Mesothelial cell of epicardium (in vitro differentiated cells): ENCODE data around the gene KRTAP10-8. TPM values are rescaled to one million over a fixed set of nuclear protein-coding genes. Genes with fewer than 3 reads are reported as not detected.
"Not testable (repeated sequence)": the region's sequence is repeated elsewhere in the genome, so short reads cannot be mapped to it uniquely, and the experiment has no call there.

ENCODE experiments used
- DNase-seq, 2 experiments: peaks; one replicate each; pipeline ENCODE4 v3.0.0; 2021; ENCODE audit warnings: low spot score in 2 of 2; ENCODE audit not compliant: unreplicated experiment in 2 of 2
- H3K27ac Mint-ChIP-seq: 2 replicates; pipeline ENCODE4 v1.8.0; 2021; ENCODE audit warnings: mixed read lengths
- H3K27me3 Mint-ChIP-seq: 2 replicates; pipeline ENCODE4 v1.8.0; 2021; ENCODE audit warnings: low read depth, mixed read lengths
- H3K36me3 Mint-ChIP-seq: 2 replicates; pipeline ENCODE4 v1.8.0; 2021; ENCODE audit warnings: mixed read lengths
- H3K4me1 Mint-ChIP-seq: 2 replicates; pipeline ENCODE4 v1.8.0; 2021; ENCODE audit warnings: mixed read lengths
- H3K4me3 Mint-ChIP-seq: 2 replicates; pipeline ENCODE4 v1.8.0; 2021; ENCODE audit warnings: mild to moderate bottlenecking, moderate library complexity, mixed read lengths
- H3K9me3 Mint-ChIP-seq: 2 replicates; pipeline ENCODE4 v1.8.0; 2021; ENCODE audit warnings: mixed read lengths
- total RNA-seq: library from RNA; stranded (reverse); gene quantifications from 3 replicates; pipeline ENCODE4 v1.2.1, GENCODE V29; 2021
- TF ChIP-seq, protein P1 (sequence below): fragments of 200-600 bp; sonication (generic); IDR thresholded peaks from one replicate; pipeline ENCODE4 v1.5.0; 2021; ENCODE audit warnings: antibody characterized with exemption; ENCODE audit not compliant: unreplicated experiment

KRTAP10-8 gene
- total RNA-seq, 1 donor from 2014 or later, result not detected

DNA sequence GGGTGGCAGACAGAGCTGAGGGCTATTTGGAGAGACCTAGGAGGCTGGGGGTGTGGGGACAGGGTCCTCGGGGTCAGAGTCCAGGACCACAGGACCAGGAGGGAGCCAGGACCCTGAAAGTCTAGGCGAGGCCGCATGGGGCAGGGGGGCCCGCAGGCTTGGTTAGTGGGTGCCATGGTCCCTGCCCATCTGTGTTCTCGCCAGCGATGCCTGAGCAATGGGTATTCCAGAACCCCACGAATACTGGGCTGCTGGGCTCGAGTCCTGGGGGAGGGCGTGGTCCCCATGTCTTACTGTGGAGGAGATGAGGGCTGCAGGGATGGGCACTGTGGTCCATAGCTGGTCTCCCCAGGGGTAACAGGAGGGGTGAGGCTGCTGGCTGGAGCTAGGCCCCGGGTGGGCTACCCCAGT, 21.6 kb upstream of the KRTAP10-8 start:
- no peaks in the 10 kb centered on the region for H3K36me3 Mint-ChIP-seq
- H3K4me1 Mint-ChIP-seq, result peaks cover 15% of the 10 kb centered on the region
- H3K27ac Mint-ChIP-seq, result no peak overlapping the region
- H3K9me3 Mint-ChIP-seq, result peaks cover 15% of the 10 kb centered on the region
- TF ChIP-seq, protein P1, sequence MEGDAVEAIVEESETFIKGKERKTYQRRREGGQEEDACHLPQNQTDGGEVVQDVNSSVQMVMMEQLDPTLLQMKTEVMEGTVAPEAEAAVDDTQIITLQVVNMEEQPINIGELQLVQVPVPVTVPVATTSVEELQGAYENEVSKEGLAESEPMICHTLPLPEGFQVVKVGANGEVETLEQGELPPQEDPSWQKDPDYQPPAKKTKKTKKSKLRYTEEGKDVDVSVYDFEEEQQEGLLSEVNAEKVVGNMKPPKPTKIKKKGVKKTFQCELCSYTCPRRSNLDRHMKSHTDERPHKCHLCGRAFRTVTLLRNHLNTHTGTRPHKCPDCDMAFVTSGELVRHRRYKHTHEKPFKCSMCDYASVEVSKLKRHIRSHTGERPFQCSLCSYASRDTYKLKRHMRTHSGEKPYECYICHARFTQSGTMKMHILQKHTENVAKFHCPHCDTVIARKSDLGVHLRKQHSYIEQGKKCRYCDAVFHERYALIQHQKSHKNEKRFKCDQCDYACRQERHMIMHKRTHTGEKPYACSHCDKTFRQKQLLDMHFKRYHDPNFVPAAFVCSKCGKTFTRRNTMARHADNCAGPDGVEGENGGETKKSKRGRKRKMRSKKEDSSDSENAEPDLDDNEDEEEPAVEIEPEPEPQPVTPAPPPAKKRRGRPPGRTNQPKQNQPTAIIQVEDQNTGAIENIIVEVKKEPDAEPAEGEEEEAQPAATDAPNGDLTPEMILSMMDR, result no peak
- DNase-seq, result peak in 1 of 2 experiments; percentile 34
- H3K27me3 Mint-ChIP-seq, result peaks cover 15% of the 10 kb centered on the region
- H3K4me3 Mint-ChIP-seq, result no peak overlapping the region

DNA sequence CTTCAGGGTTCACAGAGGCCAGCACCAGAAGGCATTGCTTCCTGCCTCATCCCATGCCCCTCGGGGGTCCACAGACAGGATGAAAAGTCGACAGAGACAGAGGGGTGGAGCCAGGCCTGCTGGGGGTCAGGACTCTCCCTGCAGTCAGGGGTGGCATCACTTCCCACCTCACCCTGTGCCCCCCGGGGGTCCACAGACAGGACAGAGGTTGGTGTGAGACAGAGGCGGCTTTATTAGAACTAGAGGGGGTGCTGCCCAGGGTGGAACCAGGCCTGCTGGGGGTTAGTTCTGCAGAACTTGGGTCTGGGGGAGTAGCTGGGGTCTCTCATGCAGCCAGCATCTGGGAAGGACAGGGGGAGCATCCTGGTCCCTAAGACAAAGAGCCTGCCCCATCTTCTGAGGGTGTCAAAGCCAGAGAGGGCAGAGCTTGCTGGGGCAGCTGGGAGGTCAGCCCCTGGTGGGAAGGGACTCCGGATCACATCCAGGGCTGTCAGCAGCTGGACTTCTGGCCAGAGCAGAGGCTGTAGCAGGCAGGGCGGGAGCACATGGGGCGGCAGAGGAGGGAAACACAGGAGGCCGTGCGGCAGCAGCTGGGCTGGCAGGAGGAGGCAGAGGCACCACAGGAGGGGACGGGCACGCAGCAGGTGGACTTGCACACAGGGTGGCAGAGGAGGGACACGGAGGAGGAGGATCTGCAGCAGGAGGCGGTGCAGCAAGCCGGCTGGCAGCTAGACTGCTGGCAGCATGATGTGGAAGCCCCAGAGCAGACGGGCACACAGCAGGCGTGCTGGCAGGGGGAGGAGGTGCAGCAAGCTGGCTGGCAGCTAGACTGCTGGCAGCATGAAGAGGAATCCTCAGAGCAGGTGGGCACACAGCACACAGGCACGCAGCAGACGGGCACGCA, 20.7 kb upstream of the KRTAP10-8 start:
- not testable (repeated sequence) for H3K36me3 Mint-ChIP-seq, H3K4me3 Mint-ChIP-seq, H3K27ac Mint-ChIP-seq
- Mint-ChIP-seq H3K27me3 (peaks cover 11% of the 10 kb centered on the region), H3K4me1 (peaks cover 15% of the 10 kb centered on the region), H3K9me3 (peaks cover 11% of the 10 kb centered on the region)
- DNase-seq, result peak in 1 of 2 experiments; percentile 34

DNA sequence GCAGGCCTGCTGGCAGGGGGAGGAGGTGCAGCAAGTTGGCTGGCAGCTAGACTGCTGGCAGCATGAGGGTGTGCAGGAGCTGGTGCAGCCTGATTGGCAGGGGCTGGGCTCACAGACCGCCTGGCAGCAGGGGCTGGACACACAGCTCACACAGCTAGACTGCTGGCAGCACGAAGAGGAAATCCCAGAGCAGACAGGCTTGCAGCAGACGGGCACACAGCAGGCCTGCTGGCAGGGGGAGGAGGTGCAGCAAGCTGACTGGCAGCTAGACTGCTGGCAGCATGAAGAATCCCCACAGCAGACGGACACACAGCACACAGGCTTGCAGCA, 20.1 kb upstream of the KRTAP10-8 start:
- H3K36me3 Mint-ChIP-seq, H3K27ac Mint-ChIP-seq, H3K9me3 Mint-ChIP-seq, H3K4me3 Mint-ChIP-seq, H3K27me3 Mint-ChIP-seq: not testable (repeated sequence)
- DNase-seq, result peak in 1 of 2 experiments; percentile 22
- H3K4me1 Mint-ChIP-seq, result peaks cover 15% of the 10 kb centered on the region

DNA sequence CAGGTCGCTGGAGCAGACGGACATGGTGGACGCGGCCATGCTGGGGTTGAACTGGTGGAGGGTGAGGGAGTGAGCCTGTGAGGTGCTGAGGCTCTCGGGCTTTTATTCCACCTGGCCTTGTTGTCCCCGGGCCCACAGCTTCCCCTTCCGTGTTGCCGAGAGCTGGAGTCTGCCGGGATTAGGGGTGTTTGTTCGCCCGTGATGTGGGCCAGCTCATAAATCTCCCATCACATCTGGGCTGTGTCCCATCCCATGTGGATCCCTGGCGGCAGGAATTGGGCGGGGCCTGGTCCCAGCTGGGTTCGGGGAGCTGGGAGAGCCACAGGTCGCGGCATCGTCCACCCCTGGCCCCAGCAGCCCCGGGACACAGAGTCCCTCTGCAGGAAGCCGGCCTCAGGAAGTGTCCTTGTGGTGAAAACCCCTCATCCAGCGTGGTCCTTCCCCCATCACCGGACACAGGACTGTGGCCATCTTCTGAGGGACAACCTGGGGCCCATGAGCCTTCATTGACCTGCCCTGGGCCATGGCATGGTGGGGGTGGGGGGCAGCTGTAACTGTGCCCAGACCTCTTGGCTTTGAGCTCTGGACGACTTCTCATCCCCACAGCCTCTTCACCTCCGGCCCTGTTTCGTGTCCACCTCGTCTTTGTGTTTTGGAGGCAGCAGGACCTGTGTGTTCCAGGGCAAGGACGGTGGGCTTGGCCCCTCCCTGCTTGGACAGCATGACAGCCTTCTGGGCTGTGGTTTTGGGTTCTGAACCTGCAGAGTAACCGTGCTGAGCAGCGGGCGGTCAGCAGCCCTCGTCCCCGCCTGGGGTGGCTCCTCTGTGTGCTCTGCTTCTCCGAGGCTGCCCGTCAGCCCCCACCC, 19.2 kb upstream of the KRTAP10-8 start, which contains the start of gene KRTAP10-6:
Gene KRTAP10-6, minus strand, starts transcription at position 60 of the 866 bp plus-strand sequence. Its CDS starts 21 bp downstream, at position 39.
- H3K27me3 Mint-ChIP-seq, result peaks cover 1% of the 10 kb centered on the region
- DNase-seq, result peak in 1 of 2 experiments; percentile 26
- no peak within 1 kb of the TSS for H3K4me3 Mint-ChIP-seq
- peaks cover 15% of the 10 kb centered on the region for H3K4me1 Mint-ChIP-seq
- H3K36me3 Mint-ChIP-seq, result no peaks in the 10 kb centered on the region
- TF ChIP-seq, protein P1, result no peak
- H3K9me3 Mint-ChIP-seq, result peaks cover under 1% of the 10 kb centered on the region
- H3K27ac Mint-ChIP-seq, result peak within 1 kb of the TSS; percentile 86

DNA sequence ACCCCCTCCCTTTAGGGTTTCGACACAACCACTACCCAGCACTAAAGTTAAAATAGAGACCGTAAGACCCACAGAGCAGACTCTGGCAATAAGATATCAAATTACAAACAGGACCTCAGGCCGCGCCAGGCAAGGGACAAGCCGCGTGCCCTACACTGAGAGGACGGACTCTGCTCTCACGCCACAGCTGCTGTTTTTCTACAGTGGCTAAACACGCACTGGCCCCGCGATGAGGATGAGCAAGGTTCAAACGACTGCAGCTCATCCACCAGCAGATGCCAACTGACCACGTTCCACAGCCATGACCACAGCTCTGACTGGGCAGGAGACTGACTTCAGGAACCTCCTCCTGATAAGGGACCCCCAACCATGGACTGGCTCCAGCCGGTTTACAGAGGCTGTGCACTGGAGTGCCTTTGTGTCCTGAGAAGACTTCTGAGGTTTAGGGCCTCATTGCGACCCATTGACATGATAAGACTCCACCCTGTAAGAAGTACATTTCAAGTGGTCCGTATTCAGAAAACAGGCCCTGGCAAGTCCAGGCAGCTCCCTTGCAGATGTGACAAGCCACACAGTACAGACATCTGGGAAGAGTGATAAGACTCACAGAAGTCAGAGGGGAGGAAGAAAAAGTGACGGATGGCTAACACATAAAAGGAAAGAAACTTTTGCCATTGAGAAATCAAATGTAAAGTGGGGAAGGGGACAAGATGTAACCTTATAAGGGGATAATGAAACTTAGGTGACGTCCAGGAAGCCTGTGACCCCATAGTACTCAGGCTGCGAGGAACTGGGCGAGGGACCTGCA, 18.1 kb upstream of the KRTAP10-8 start:
- H3K9me3 Mint-ChIP-seq, result peaks cover 11% of the 10 kb centered on the region
- TF ChIP-seq, protein P1, result no peak
- no peak overlapping the region for H3K4me3 Mint-ChIP-seq
- H3K27me3 Mint-ChIP-seq, result no peaks in the 10 kb centered on the region
- H3K4me1 Mint-ChIP-seq, result peaks cover 15% of the 10 kb centered on the region
- H3K36me3 Mint-ChIP-seq, result peaks cover 2% of the 10 kb centered on the region
- peak in 1 of 2 experiments; percentile 29 for DNase-seq
- peak overlapping the region; percentile 86 for H3K27ac Mint-ChIP-seq

DNA sequence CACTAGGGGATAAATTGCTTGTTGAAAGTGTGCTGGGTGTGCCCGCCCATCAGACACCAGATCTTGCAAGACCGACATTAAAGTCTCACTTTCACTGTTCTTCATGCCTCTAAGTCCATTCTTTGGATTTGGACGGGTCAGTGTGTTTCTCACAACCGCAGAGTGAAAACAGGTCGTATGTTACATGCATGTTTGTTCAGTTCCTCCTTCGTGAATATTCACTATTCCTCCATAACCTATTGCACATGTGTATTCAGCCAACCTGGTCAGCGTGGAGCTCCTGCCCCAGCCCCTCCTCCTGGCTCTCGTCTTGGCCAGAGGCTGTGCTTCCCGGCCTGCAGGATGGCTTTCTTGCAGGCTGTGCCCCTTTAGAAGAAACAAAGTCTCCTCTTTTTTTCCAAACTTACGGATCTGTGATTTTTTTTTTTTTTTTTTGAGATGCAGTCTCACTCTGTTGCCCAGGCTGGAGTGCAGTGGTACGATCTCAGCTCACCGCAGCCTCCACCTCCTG, 17.4 kb upstream of the KRTAP10-8 start:
- Mint-ChIP-seq H3K9me3 (peaks cover 12% of the 10 kb centered on the region), H3K27me3 (no peaks in the 10 kb centered on the region), H3K4me3 (no peak overlapping the region), H3K27ac (peak overlapping the region; percentile 54), H3K4me1 (peaks cover 15% of the 10 kb centered on the region), H3K36me3 (peaks cover 3% of the 10 kb centered on the region)
- DNase-seq, result peak in 1 of 2 experiments; percentile 27
- TF ChIP-seq, protein P1, result no peak
